H1 (cell line): ENCODE data around the gene HTR4. TPM values are rescaled to one million over a fixed set of nuclear protein-coding genes. Genes with fewer than 3 reads are reported as not detected.

Experiments used
- CTCF ChIA-PET: fragments of 300-600 bp; sonication (Branson Sonifier 250); formaldehyde crosslinking; loops from one replicate; lab custom pipeline; 2021; ENCODE audit not compliant: partially characterized antibody; lab: Charles Lee
- POLR2A ChIA-PET: fragments of 300-600 bp; sonication (Branson Sonifier 250); formaldehyde crosslinking; loops from one replicate; lab custom pipeline; 2021; ENCODE audit warnings: inconsistent platforms; ENCODE audit not compliant: partially characterized antibody; lab: Charles Lee
- DNase-seq, 2 experiments: peaks; one replicate each; pipeline versions ENCODE4 v3.0.0 to v3.0.0-alpha.2; 2010 to 2022; ENCODE audit warnings: low spot score in 2 of 2, low read depth in 1 of 2, mixed read lengths in 1 of 2
- FAIRE-seq: peaks from 2 replicates; lab custom pipeline; 2011; peaks lifted over from hg19 to GRCh38; lab: Jason Lieb, UNC
- H2AFZ ChIP-seq: 2 replicates; pipeline ENCODE4 v1.8.1; 2012; ENCODE audit warnings: low read length, inconsistent platforms
- H2AK5ac ChIP-seq: 2 replicates; pipeline ENCODE4 v1.6.1; 2013; ENCODE audit warnings: low read depth, low read length
- H2BK120ac ChIP-seq: replicated peaks from 2 replicates; pipeline ENCODE3; 2013; ENCODE audit warnings: low read depth, low read length, inconsistent platforms
- H2BK12ac ChIP-seq: 2 replicates; pipeline ENCODE4 v1.6.1; 2013; ENCODE audit warnings: low read depth, low read length
- H2BK15ac ChIP-seq: 2 replicates; pipeline ENCODE4 v1.6.1; 2013; ENCODE audit warnings: low read length
- H2BK20ac ChIP-seq: 2 replicates; pipeline ENCODE4 v1.6.1; 2013; ENCODE audit warnings: low read length
- H2BK5ac ChIP-seq: 2 replicates; pipeline ENCODE4 v1.6.1; 2013; ENCODE audit warnings: low read depth, low read length
- H3K14ac ChIP-seq: 2 replicates; pipeline ENCODE4 v1.6.1; 2013; ENCODE audit warnings: inconsistent platforms; ENCODE audit not compliant: insufficient read length
- H3K18ac ChIP-seq: 2 replicates; pipeline ENCODE4 v1.6.1; 2013; ENCODE audit warnings: low read length; ENCODE audit errors: extremely low read depth
- H3K23ac ChIP-seq: 2 replicates; pipeline ENCODE4 v1.6.1; 2013; ENCODE audit warnings: inconsistent platforms; ENCODE audit not compliant: insufficient read length
- H3K23me2 ChIP-seq: 2 replicates; pipeline ENCODE4 v1.6.1; 2013; ENCODE audit warnings: low read depth, low read length
- H3K27ac ChIP-seq: 2 replicates; pipeline ENCODE4 v1.6.1; 2011; ENCODE audit warnings: low read depth, low read length, inconsistent platforms
- H3K27me3 ChIP-seq, 4 experiments: replicated peaks in 1 of 4; 1 replicate in 1 of 4; 2 replicates in 3 of 4; pipeline versions ENCODE4 v1.6.1 to v1.8.1; 2011 to 2013; ENCODE audit warnings: low read length in 3 of 4, mild to moderate bottlenecking in 3 of 4, inconsistent platforms in 2 of 4, mixed read lengths in 2 of 4, moderate library complexity in 1 of 4; ENCODE audit not compliant: control insufficient read depth in 3 of 4, insufficient read depth in 3 of 4; ENCODE audit errors: extremely low read depth in 1 of 4
- H3K36me3 ChIP-seq, 4 experiments: 2 replicates each; pipeline versions ENCODE4 v1.6.1 to v1.8.1; 2011 to 2013; ENCODE audit warnings: mild to moderate bottlenecking in 4 of 4, low read length in 3 of 4, moderate library complexity in 2 of 4, control low read depth in 1 of 4, inconsistent platforms in 1 of 4; ENCODE audit not compliant: insufficient read depth in 4 of 4, control insufficient read depth in 2 of 4
- H3K4ac ChIP-seq: replicated peaks from 2 replicates; pipeline ENCODE3; 2013; ENCODE audit warnings: low read length, low read depth, mixed read lengths, inconsistent platforms; ENCODE audit not compliant: insufficient read length
- H3K4me1 ChIP-seq, 4 experiments: replicated peaks in 1 of 4; 1 replicate in 1 of 4; 2 replicates in 3 of 4; pipeline versions ENCODE4 v1.6.1 to v1.8.1; 2011 to 2013; ENCODE audit warnings: low read length in 3 of 4, inconsistent platforms in 2 of 4, mixed read lengths in 1 of 4; ENCODE audit not compliant: insufficient read depth in 4 of 4, control insufficient read depth in 3 of 4
- H3K4me2 ChIP-seq, 2 experiments: 2 replicates each; pipeline versions ENCODE4 v1.6.1 to v1.8.1; 2011 to 2013; ENCODE audit warnings: low read depth in 2 of 2, low read length in 2 of 2, control low read depth in 1 of 2, inconsistent platforms in 1 of 2, mild to moderate bottlenecking in 1 of 2; ENCODE audit not compliant: insufficient read depth in 1 of 2
- H3K4me3 ChIP-seq, 4 experiments: fragments of 200-600, 300-600 bp in 1 of 4; sonication (generic), shearing (Covaris generic), sonication (Bioruptor Twin) in 1 of 4; 2 replicates each; pipeline versions ENCODE4 v1.5.1 to v1.8.1; 2011 to 2016; ENCODE audit warnings: low read length in 4 of 4, low read depth in 3 of 4, control low read depth in 2 of 4, inconsistent platforms in 2 of 4, mild to moderate bottlenecking in 2 of 4, mixed read lengths in 1 of 4, moderate library complexity in 1 of 4; ENCODE audit not compliant: insufficient read depth in 2 of 4; ENCODE audit errors: extremely low read depth in 1 of 4
- H3K56ac ChIP-seq: replicated peaks from 2 replicates; pipeline ENCODE3; 2013; ENCODE audit warnings: low read depth, mild to moderate bottlenecking, mixed read lengths, low read length, inconsistent platforms; ENCODE audit not compliant: insufficient read length
- H3K79me1 ChIP-seq: 2 replicates; pipeline ENCODE4 v1.6.1; 2013; ENCODE audit warnings: low read depth, low read length, control low read depth
- H3K79me2 ChIP-seq, 2 experiments: 2 replicates each; pipeline versions ENCODE4 v1.6.1 to v1.8.1; 2012 to 2013; ENCODE audit warnings: low read length in 2 of 2, mild to moderate bottlenecking in 2 of 2, inconsistent platforms in 1 of 2; ENCODE audit not compliant: insufficient read depth in 2 of 2, control insufficient read depth in 1 of 2
- H3K9ac ChIP-seq, 4 experiments: replicated peaks in 1 of 4; 1 replicate in 1 of 4; 2 replicates in 3 of 4; pipeline versions ENCODE4 v1.6.1 to v1.8.1; 2011 to 2013; ENCODE audit warnings: low read depth in 3 of 4, low read length in 3 of 4, control low read depth in 2 of 4, mild to moderate bottlenecking in 2 of 4, moderate library complexity in 2 of 4, inconsistent platforms in 1 of 4; ENCODE audit errors: extremely low read depth in 1 of 4
- H3K9me3 ChIP-seq, 2 experiments: 2 replicates each; pipeline versions ENCODE4 v1.6.1 to v1.8.1; 2012 to 2013; ENCODE audit warnings: mild to moderate bottlenecking in 2 of 2, moderate library complexity in 2 of 2, control low read depth in 1 of 2, inconsistent platforms in 1 of 2, low read depth in 1 of 2, low read length in 1 of 2, mixed read lengths in 1 of 2; ENCODE audit not compliant: insufficient read depth in 2 of 2
- H4K20me1 ChIP-seq, 2 experiments: replicated peaks in 1 of 2; 2 replicates each; pipeline versions ENCODE3 to v1.8.1; 2011 to 2013; ENCODE audit warnings: inconsistent platforms in 2 of 2, low read length in 2 of 2, mild to moderate bottlenecking in 1 of 2; ENCODE audit not compliant: insufficient read depth in 2 of 2, control insufficient read depth in 1 of 2
- H4K5ac ChIP-seq: 2 replicates; pipeline ENCODE4 v1.6.1; 2013; ENCODE audit warnings: low read length, low read depth, mixed read lengths, inconsistent platforms; ENCODE audit not compliant: insufficient read length
- H4K8ac ChIP-seq: 2 replicates; pipeline ENCODE4 v1.8.0; 2013; ENCODE audit warnings: mild to moderate bottlenecking, moderate library complexity, low read length, inconsistent platforms; ENCODE audit not compliant: insufficient read depth; ENCODE audit errors: extremely low read depth
- H4K91ac ChIP-seq: replicated peaks from 2 replicates; pipeline ENCODE3; 2013; ENCODE audit warnings: low read length, mixed read lengths, inconsistent platforms; ENCODE audit not compliant: insufficient read length
- BACH1 ChIP-seq: IDR thresholded peaks from 2 replicates; pipeline ENCODE4 v1.6.1; 2012; ENCODE audit warnings: low read length, improper control_type of control experiment
- CHD2 ChIP-seq: IDR thresholded peaks from 2 replicates; pipeline ENCODE4 v1.6.1; 2012; ENCODE audit warnings: low read length, improper control_type of control experiment
- CTBP2 ChIP-seq: IDR thresholded peaks from 2 replicates; pipeline ENCODE4 v1.7.0; 2011; ENCODE audit warnings: borderline replicate concordance, mild to moderate bottlenecking, moderate library complexity, mixed read lengths, low read length; ENCODE audit not compliant: insufficient read depth, insufficient read length
- EGR1 ChIP-seq: IDR thresholded peaks from 2 replicates; pipeline ENCODE4 v1.6.1; 2011; ENCODE audit warnings: low read depth, low read length, borderline replicate concordance
- JUND ChIP-seq: IDR thresholded peaks from 2 replicates; pipeline ENCODE4 v1.6.1; 2011; ENCODE audit warnings: mild to moderate bottlenecking, improper control_type of control experiment, low read length
- KDM4A ChIP-seq: IDR thresholded peaks from one replicate; pipeline ENCODE4 v1.7.1; 2012; ENCODE audit warnings: low read depth, mild to moderate bottlenecking, moderate library complexity, low read length, inconsistent platforms; ENCODE audit not compliant: severe bottlenecking
- NANOG ChIP-seq: IDR thresholded peaks from 2 replicates; pipeline ENCODE4 v1.6.1; 2011; ENCODE audit warnings: low read length, low read depth, mild to moderate bottlenecking, inconsistent platforms; ENCODE audit not compliant: insufficient read depth, poor library complexity, severe bottlenecking
- PHF8 ChIP-seq: fragments of 200-600 bp; sonication (generic); conservative IDR thresholded peaks from 2 replicates; pipeline ENCODE4 v1.7.1; 2012; ENCODE audit warnings: low read depth, mild to moderate bottlenecking, inconsistent platforms, low read length, moderate library complexity
- RNF2 ChIP-seq: fragments of 200-900, 300-1000 bp; sonication (generic); IDR thresholded peaks from 2 replicates; pipeline ENCODE4 v1.7.1; 2016; ENCODE audit warnings: borderline replicate concordance, low read depth, mild to moderate bottlenecking, antibody characterized with exemption, low read length; ENCODE audit not compliant: poor library complexity, severe bottlenecking; ENCODE audit errors: missing control alignments
- RXRA ChIP-seq: IDR thresholded peaks from 2 replicates; pipeline ENCODE4 v1.6.1; 2011; ENCODE audit warnings: low read depth, mild to moderate bottlenecking, low read length, moderate library complexity; ENCODE audit not compliant: insufficient read depth
- SP2 ChIP-seq: IDR thresholded peaks from 2 replicates; pipeline ENCODE4 v1.6.1; 2012; ENCODE audit warnings: mild to moderate bottlenecking, low read length, inconsistent platforms
- polyA plus RNA-seq, 7 experiments: library from polyadenylated mRNA; depleted of rRNA in 3 of 7; stranded (reverse) in 5 of 7; unstranded in 2 of 7; fragments of >200 nt in 5 of 7; fragments of 200-250 nt in 2 of 7; gene quantifications; 1 replicate in 5 of 7; 2 replicates in 1 of 7; 4 replicates in 1 of 7; pipeline versions ENCODE4 v1.2.1 to v1.2.3, GENCODE V29; 2011 to 2013; ENCODE audit warnings: missing spikeins in 2 of 7, mixed read lengths in 2 of 7
- total RNA-seq: library from RNA; stranded (reverse); fragmentation: NEBNext Ultra II Directional; extraction: Animal tissue kit (Norgen Biotek cat#: 25700); gene quantifications from 2 replicates; pipeline ENCODE4 v1.2.1, GENCODE V29; 2021
- TF ChIP-seq, protein P1 (sequence below): IDR thresholded peaks from 2 replicates; pipeline ENCODE4 v1.6.1; 2011; ENCODE audit warnings: low read depth, mild to moderate bottlenecking, low read length; ENCODE audit not compliant: insufficient read depth

Gene HTR4
- total and polyA plus RNA-seq, 2 of the 8 experiments (the other 6 are each of a cell fraction or from before 2014, with no cell fraction given) = not detected

DNA sequence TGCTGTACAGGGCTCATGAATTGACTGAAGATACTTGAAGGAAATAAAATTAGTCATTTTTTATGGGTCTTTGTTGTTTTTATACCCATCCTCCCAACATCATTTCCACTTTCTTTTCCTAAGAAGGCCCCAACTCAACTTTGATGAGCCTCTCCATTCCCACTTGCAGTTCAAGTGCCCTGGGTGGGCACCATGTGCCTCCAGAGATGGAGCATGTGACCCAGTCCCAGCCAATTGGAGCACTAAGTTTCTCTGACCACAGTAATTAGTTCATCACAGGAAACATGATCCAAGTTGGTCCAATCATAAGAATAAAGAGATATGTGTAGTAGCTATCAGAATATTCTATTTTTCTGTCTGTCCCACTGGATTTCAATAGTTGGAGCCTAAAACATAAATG lies 46.9 kb downstream of the HTR4 start:
- Histone ChIP-seq H2BK20ac (no peak overlapping the region), H2BK15ac (no peak overlapping the region), H3K23me2 (no peaks in the 10 kb centered on the region), H2BK12ac (no peak overlapping the region), H2AK5ac (no peak overlapping the region), H3K14ac (no peak overlapping the region), H3K18ac (no peak overlapping the region), H3K79me1 (no peaks in the 10 kb centered on the region), H4K8ac (no peak overlapping the region), H4K5ac (no peak overlapping the region), H3K79me2 (no peaks in the 10 kb centered on the region), H4K20me1 (peaks cover 0 to 2% of the 10 kb centered on the region in 2 experiments), H3K56ac (no peak overlapping the region), H3K36me3 (no peaks in the 10 kb centered on the region), H3K23ac (no peak overlapping the region), H3K4me2 (no peak overlapping the region), H2AFZ (no peak overlapping the region), H3K4me1 (no peaks in the 10 kb centered on the region), H3K9ac (no peak overlapping the region), H3K9me3 (no peaks in the 10 kb centered on the region), H4K91ac (no peak overlapping the region), H2BK5ac (no peak overlapping the region), H2BK120ac (no peak overlapping the region), H3K4ac (no peak overlapping the region), H3K27me3 (no peaks in the 10 kb centered on the region), H3K4me3 (no peak overlapping the region), H3K27ac (no peak overlapping the region)
- ChIA-PET CTCF (no interaction called here), POLR2A (no interaction called here)
- FAIRE-seq (no peak), DNase-seq (no peak)
- TF ChIP-seq CTBP2 (no peak), JUND (no peak), CHD2 (no peak), KDM4A (no peak), SP2 (no peak), PHF8 (no peak), NANOG (no peak), BACH1 (no peak), RNF2 (no peak), RXRA (no peak), EGR1 (no peak)
- TF ChIP-seq, protein P1, sequence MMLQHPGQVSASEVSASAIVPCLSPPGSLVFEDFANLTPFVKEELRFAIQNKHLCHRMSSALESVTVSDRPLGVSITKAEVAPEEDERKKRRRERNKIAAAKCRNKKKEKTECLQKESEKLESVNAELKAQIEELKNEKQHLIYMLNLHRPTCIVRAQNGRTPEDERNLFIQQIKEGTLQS = no peak
